ENCODE measurements around the gene GATA2.

The GATA2 gene

DNA sequence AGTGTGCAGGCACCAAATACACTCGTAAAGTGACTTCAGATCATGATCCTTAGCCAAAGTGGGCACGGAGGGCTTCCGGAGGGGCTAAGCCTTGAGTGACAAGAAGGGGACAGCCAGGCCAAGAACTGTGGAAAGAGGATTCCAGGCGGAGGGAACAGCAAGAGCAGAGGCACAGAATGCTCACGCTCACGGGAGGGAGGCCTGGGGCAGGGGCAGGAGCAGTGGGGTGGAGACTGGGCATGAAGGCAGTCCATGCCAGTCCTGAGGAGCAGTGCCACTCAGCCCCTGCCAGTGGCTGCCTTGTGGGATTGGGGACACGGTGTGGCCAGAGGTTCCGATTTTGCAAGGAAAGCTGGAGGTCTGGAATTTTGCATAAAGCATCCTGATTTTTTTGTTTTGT is 62.3 kb downstream of the GATA2 start:
- no peak for DNase-seq

DNA sequence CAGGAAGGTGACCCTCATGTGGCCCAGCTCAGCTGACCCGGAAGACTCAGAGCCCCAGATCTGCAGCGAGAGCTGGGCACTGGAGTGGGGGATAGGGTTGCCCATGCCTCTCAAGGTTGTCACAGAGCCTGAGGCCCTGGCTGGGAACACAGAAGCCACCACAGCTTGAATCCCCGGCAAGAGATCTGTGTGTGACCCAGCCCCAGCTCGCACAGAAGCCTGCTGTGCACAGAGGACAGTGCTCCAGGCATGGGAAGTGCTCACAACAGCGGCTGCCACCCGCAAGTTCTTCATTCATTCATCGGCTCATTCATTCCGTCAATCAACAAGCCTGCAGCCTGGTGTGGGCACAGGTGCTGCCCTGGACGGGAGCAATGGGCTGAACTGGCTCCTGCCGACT is 62.7 kb downstream of the GATA2 start:
- no peak for DNase-seq

GRCh38 chr3:128429751-128430150 is 63.2 kb downstream of the GATA2 start:
- no peak for DNase-seq
